ENCODE results near the gene UGT8.
A peak's percentile ranks its signal among the peaks of the same experiment; 100 is the strongest.
"Not testable (repeated sequence)": the region's sequence is repeated elsewhere in the genome, so short reads cannot be mapped to it uniquely, and the experiment has no call there.

The UGT8 gene

GRCh38 chr4:114615435-114615834 is 16.8 kb downstream of the UGT8 start:
- Histone ChIP-seq H3K36me3 (ENCODE audit: control insufficient read depth, low read depth, low read length) (no peaks in the 10 kb centered on the region), H3K9me3 (ENCODE audit: control insufficient read depth, low read depth, low read length) (no peaks in the 10 kb centered on the region), H3K4me1 (ENCODE audit: control insufficient read depth, low read depth, low read length) (peaks cover 11% of the 10 kb centered on the region), H3K27ac (ENCODE audit: low read length) (no peak overlapping the region), H3K27me3 (ENCODE audit: control insufficient read depth, insufficient read depth, low read length) (no peaks in the 10 kb centered on the region), H3K9ac (ENCODE audit: low read length) (no peak overlapping the region), H3K4me3 (ENCODE audit: low read length) (no peak overlapping the region)

- peaks cover 11% of the 10 kb centered on the region for H3K4me1 ChIP-seq (ENCODE audit: control insufficient read depth, low read depth, low read length)
- H3K27ac ChIP-seq (ENCODE audit: low read length); H3K36me3 ChIP-seq (ENCODE audit: control insufficient read depth, low read depth, low read length); H3K27me3 ChIP-seq (ENCODE audit: control insufficient read depth, insufficient read depth, low read length); H3K4me3 ChIP-seq (ENCODE audit: low read length); H3K9ac ChIP-seq (ENCODE audit: low read length); H3K9me3 ChIP-seq (ENCODE audit: control insufficient read depth, low read depth, low read length): not testable (repeated sequence)
These were observed 17.4 kb downstream of the UGT8 start for GRCh38 chr4:114616036-114616435.

- H3K4me3 ChIP-seq (ENCODE audit: low read length) = no peak overlapping the region
- peaks cover 5% of the 10 kb centered on the region for H3K36me3 ChIP-seq (ENCODE audit: control insufficient read depth, low read depth, low read length)
- no peak overlapping the region for H3K27ac ChIP-seq (ENCODE audit: low read length)
- no peaks in the 10 kb centered on the region for H3K27me3 ChIP-seq (ENCODE audit: control insufficient read depth, insufficient read depth, low read length)
- H3K9ac ChIP-seq (ENCODE audit: low read length) = no peak overlapping the region
- no peaks in the 10 kb centered on the region for H3K9me3 ChIP-seq (ENCODE audit: control insufficient read depth, low read depth, low read length)
- H3K4me1 ChIP-seq (ENCODE audit: control insufficient read depth, low read depth, low read length) = no peaks in the 10 kb centered on the region
These were observed 27.6 kb downstream of the UGT8 start for GRCh38 chr4:114626196-114626595.

GRCh38 chr4:114636192-114636935 is 37.8 kb downstream of the UGT8 start:
- no peaks in the 10 kb centered on the region for H3K36me3 ChIP-seq (ENCODE audit: control insufficient read depth, low read depth, low read length)
- H3K27ac ChIP-seq (ENCODE audit: low read length) = no peak overlapping the region
- H3K9ac ChIP-seq (ENCODE audit: low read length) = no peak overlapping the region
- H3K27me3 ChIP-seq (ENCODE audit: control insufficient read depth, insufficient read depth, low read length) = no peaks in the 10 kb centered on the region
- no peak overlapping the region for H3K4me3 ChIP-seq (ENCODE audit: low read length)
- peaks cover 7% of the 10 kb centered on the region for H3K4me1 ChIP-seq (ENCODE audit: control insufficient read depth, low read depth, low read length)
- no peaks in the 10 kb centered on the region for H3K9me3 ChIP-seq (ENCODE audit: control insufficient read depth, low read depth, low read length)

GRCh38 chr4:114642173-114642780 is 43.7 kb downstream of the UGT8 start:
- Histone ChIP-seq H3K27me3 (ENCODE audit: control insufficient read depth, insufficient read depth, low read length) (no peaks in the 10 kb centered on the region), H3K4me3 (ENCODE audit: low read length) (no peak overlapping the region), H3K9ac (ENCODE audit: low read length) (no peak overlapping the region), H3K4me1 (ENCODE audit: control insufficient read depth, low read depth, low read length) (no peaks in the 10 kb centered on the region), H3K27ac (ENCODE audit: low read length) (no peak overlapping the region), H3K9me3 (ENCODE audit: control insufficient read depth, low read depth, low read length) (no peaks in the 10 kb centered on the region), H3K36me3 (ENCODE audit: control insufficient read depth, low read depth, low read length) (no peaks in the 10 kb centered on the region)

GRCh38 chr4:114649908-114650307 is 51.3 kb downstream of the UGT8 start:
- Histone ChIP-seq H3K9me3 (ENCODE audit: control insufficient read depth, low read depth, low read length) (no peaks in the 10 kb centered on the region), H3K9ac (ENCODE audit: low read length) (no peak overlapping the region), H3K36me3 (ENCODE audit: control insufficient read depth, low read depth, low read length) (no peaks in the 10 kb centered on the region), H3K27me3 (ENCODE audit: control insufficient read depth, insufficient read depth, low read length) (no peaks in the 10 kb centered on the region), H3K4me1 (ENCODE audit: control insufficient read depth, low read depth, low read length) (peaks cover 17% of the 10 kb centered on the region), H3K4me3 (ENCODE audit: low read length) (no peak overlapping the region), H3K27ac (ENCODE audit: low read length) (no peak overlapping the region)

- Histone ChIP-seq H3K9me3 (ENCODE audit: control insufficient read depth, low read depth, low read length) (no peaks in the 10 kb centered on the region), H3K27ac (ENCODE audit: low read length) (no peak overlapping the region), H3K27me3 (ENCODE audit: control insufficient read depth, insufficient read depth, low read length) (no peaks in the 10 kb centered on the region), H3K36me3 (ENCODE audit: control insufficient read depth, low read depth, low read length) (no peaks in the 10 kb centered on the region), H3K4me1 (ENCODE audit: control insufficient read depth, low read depth, low read length) (peaks cover 33% of the 10 kb centered on the region), H3K4me3 (ENCODE audit: low read length) (no peak overlapping the region), H3K9ac (ENCODE audit: low read length) (no peak overlapping the region)
These were observed 55.1 kb downstream of the UGT8 start for GRCh38 chr4:114653675-114654074.

GRCh38 chr4:114654592-114654991 is 56.0 kb downstream of the UGT8 start:
- no peak overlapping the region for H3K4me3 ChIP-seq (ENCODE audit: low read length)
- no peaks in the 10 kb centered on the region for H3K27me3 ChIP-seq (ENCODE audit: control insufficient read depth, insufficient read depth, low read length)
- H3K4me1 ChIP-seq (ENCODE audit: control insufficient read depth, low read depth, low read length) = peaks cover 33% of the 10 kb centered on the region
- no peaks in the 10 kb centered on the region for H3K36me3 ChIP-seq (ENCODE audit: control insufficient read depth, low read depth, low read length)
- no peak overlapping the region for H3K9ac ChIP-seq (ENCODE audit: low read length)
- peak overlapping the region; percentile 12 for H3K27ac ChIP-seq (ENCODE audit: low read length)
- H3K9me3 ChIP-seq (ENCODE audit: control insufficient read depth, low read depth, low read length) = no peaks in the 10 kb centered on the region

- Histone ChIP-seq H3K4me1 (ENCODE audit: control insufficient read depth, low read depth, low read length) (peaks cover 22% of the 10 kb centered on the region), H3K27ac (ENCODE audit: low read length) (no peak overlapping the region), H3K27me3 (ENCODE audit: control insufficient read depth, insufficient read depth, low read length) (no peaks in the 10 kb centered on the region), H3K9me3 (ENCODE audit: control insufficient read depth, low read depth, low read length) (no peaks in the 10 kb centered on the region), H3K9ac (ENCODE audit: low read length) (no peak overlapping the region), H3K36me3 (ENCODE audit: control insufficient read depth, low read depth, low read length) (no peaks in the 10 kb centered on the region), H3K4me3 (ENCODE audit: low read length) (no peak overlapping the region)
These were observed 59.6 kb downstream of the UGT8 start for GRCh38 chr4:114658179-114658578.

GRCh38 chr4:114658776-114659175 is 60.2 kb downstream of the UGT8 start:
- no peaks in the 10 kb centered on the region for H3K36me3 ChIP-seq (ENCODE audit: control insufficient read depth, low read depth, low read length)
- no peaks in the 10 kb centered on the region for H3K27me3 ChIP-seq (ENCODE audit: control insufficient read depth, insufficient read depth, low read length)
- no peaks in the 10 kb centered on the region for H3K9me3 ChIP-seq (ENCODE audit: control insufficient read depth, low read depth, low read length)
- H3K4me3 ChIP-seq (ENCODE audit: low read length) = no peak overlapping the region
- no peak overlapping the region for H3K9ac ChIP-seq (ENCODE audit: low read length)
- H3K4me1 ChIP-seq (ENCODE audit: control insufficient read depth, low read depth, low read length) = peaks cover 22% of the 10 kb centered on the region
- no peak overlapping the region for H3K27ac ChIP-seq (ENCODE audit: low read length)

GRCh38 chr4:114659386-114660008 is 60.9 kb downstream of the UGT8 start:
- no peaks in the 10 kb centered on the region for H3K9me3 ChIP-seq (ENCODE audit: control insufficient read depth, low read depth, low read length)
- H3K9ac ChIP-seq (ENCODE audit: low read length) = no peak overlapping the region
- H3K4me1 ChIP-seq (ENCODE audit: control insufficient read depth, low read depth, low read length) = peaks cover 20% of the 10 kb centered on the region
- H3K27ac ChIP-seq (ENCODE audit: low read length) = no peak overlapping the region
- H3K27me3 ChIP-seq (ENCODE audit: control insufficient read depth, insufficient read depth, low read length) = no peaks in the 10 kb centered on the region
- H3K4me3 ChIP-seq (ENCODE audit: low read length) = no peak overlapping the region
- H3K36me3 ChIP-seq (ENCODE audit: control insufficient read depth, low read depth, low read length) = no peaks in the 10 kb centered on the region

- Histone ChIP-seq H3K27ac (ENCODE audit: low read length) (no peak overlapping the region), H3K4me1 (ENCODE audit: control insufficient read depth, low read depth, low read length) (peaks cover 2% of the 10 kb centered on the region), H3K27me3 (ENCODE audit: control insufficient read depth, insufficient read depth, low read length) (no peaks in the 10 kb centered on the region), H3K4me3 (ENCODE audit: low read length) (no peak overlapping the region), H3K36me3 (ENCODE audit: control insufficient read depth, low read depth, low read length) (peaks cover 5% of the 10 kb centered on the region), H3K9ac (ENCODE audit: low read length) (no peak overlapping the region), H3K9me3 (ENCODE audit: control insufficient read depth, low read depth, low read length) (no peaks in the 10 kb centered on the region)
These were observed 64.5 kb downstream of the UGT8 start for GRCh38 chr4:114663083-114663482.

Data from iPS-18a (cell line).